CD4-positive, alpha-beta T cell (primary cell): ENCODE measurements around the gene TMEM51. TPM values are rescaled to one million over a fixed set of nuclear protein-coding genes. Genes with fewer than 3 reads are reported as not detected.

Source experiments
- ATAC-seq: fragments of 200-7000 bp; cut with Tn5 transposase; one replicate; pipeline ENCODE4 v1.10.0; 2022; ENCODE audit warnings: mild to moderate bottlenecking; ENCODE audit not compliant: poor library complexity
- CTCF ChIA-PET: fragments of 350-600 bp; sonication (Branson Sonifier 250); formaldehyde crosslinking; loops from one replicate; lab custom pipeline; 2021; ENCODE audit warnings: antibody characterized with exemption, inconsistent platforms; lab: Charles Lee
- POLR2A ChIA-PET: fragments of 350-600 bp; sonication (Branson Sonifier 250); formaldehyde crosslinking; loops from one replicate; lab custom pipeline; 2021; ENCODE audit warnings: antibody characterized with exemption, inconsistent platforms; lab: Charles Lee
- DNase-seq, 14 experiments: peaks; one replicate each; pipeline ENCODE4 v3.0.0-alpha.2; 2013 to 2020; ENCODE audit warnings: mixed read lengths in 2 of 14
- H3K27ac ChIP-seq, 2 donors: one replicate each; pipeline versions ENCODE4 v1.5.1 to v1.7.0; 2013; ENCODE audit warnings: low read length in 2 of 2, low read depth in 1 of 2, mild to moderate bottlenecking in 1 of 2
- H3K27me3 ChIP-seq, 2 experiments: 1 replicate in 1 of 2; 2 replicates in 1 of 2; pipeline versions ENCODE4 v1.6.1 to v1.7.0; 2013; ENCODE audit warnings: low read length in 2 of 2, control low read depth in 1 of 2, mild to moderate bottlenecking in 1 of 2, moderate library complexity in 1 of 2; ENCODE audit not compliant: insufficient read depth in 2 of 2, control insufficient read depth in 1 of 2
- H3K36me3 ChIP-seq: one replicate; pipeline ENCODE4 v1.6.1; 2013; ENCODE audit warnings: low read length, control low read depth; ENCODE audit not compliant: insufficient read depth
- H3K4me1 ChIP-seq: one replicate; pipeline ENCODE4 v1.6.1; 2013; ENCODE audit warnings: low read length, control low read depth; ENCODE audit not compliant: insufficient read depth
- H3K4me3 ChIP-seq: one replicate; pipeline ENCODE4 v1.5.1; 2013; ENCODE audit warnings: mild to moderate bottlenecking, low read length, moderate library complexity
- H3K9me3 ChIP-seq, 2 experiments: 1 replicate in 1 of 2; 2 replicates in 1 of 2; pipeline versions ENCODE4 v1.6.1 to v1.7.0; 2013; ENCODE audit warnings: low read length in 2 of 2, mild to moderate bottlenecking in 2 of 2, control low read depth in 1 of 2, moderate library complexity in 1 of 2; ENCODE audit not compliant: control insufficient read depth in 1 of 2, insufficient read depth in 1 of 2
- H3K27ac Mint-ChIP-seq: one replicate; pipeline ENCODE4 v1.8.0; 2020; ENCODE audit warnings: mixed read lengths
- H3K27me3 Mint-ChIP-seq: one replicate; pipeline ENCODE4 v1.8.0; 2021; ENCODE audit warnings: mixed read lengths
- H3K36me3 Mint-ChIP-seq: one replicate; pipeline ENCODE4 v1.8.0; 2021; ENCODE audit warnings: low read depth, mixed read lengths
- H3K4me1 Mint-ChIP-seq: one replicate; pipeline ENCODE4 v1.8.0; 2021; ENCODE audit warnings: low read depth, mixed read lengths
- H3K4me3 Mint-ChIP-seq: one replicate; pipeline ENCODE4 v1.8.0; 2020; ENCODE audit warnings: mild to moderate bottlenecking, mixed read lengths
- H3K9me3 Mint-ChIP-seq: one replicate; pipeline ENCODE4 v1.8.0; 2020; ENCODE audit warnings: mixed read lengths
- intact Hi-C, 2 experiments: fragments of 100-400 bp; cut with DNase I in 1 of 2; cut with micrococcal nuclease in 1 of 2; formaldehyde crosslinking; loops; one replicate each; pipeline versions ENCODE4 v1.15.1 to v1.9.0; 2023 to 2025; cut with DNase I, micrococcal nuclease
- total RNA-seq, 174 experiments: library from RNA in 2 of 174; stranded (reverse) in 2 of 174; gene quantifications; one replicate each; pipeline ENCODE4 v1.2.3 and lab custom pipeline; 2021 to 2026
- TF ChIP-seq, protein P1 (sequence below): fragments of 200-600 bp; IDR thresholded peaks from one replicate; pipeline ENCODE4 v1.8.0; 2022; ENCODE audit warnings: antibody characterized with exemption, mild to moderate bottlenecking

The TMEM51 gene
- total RNA-seq, 2 experiments from 2014 or later = not detected

DNA sequence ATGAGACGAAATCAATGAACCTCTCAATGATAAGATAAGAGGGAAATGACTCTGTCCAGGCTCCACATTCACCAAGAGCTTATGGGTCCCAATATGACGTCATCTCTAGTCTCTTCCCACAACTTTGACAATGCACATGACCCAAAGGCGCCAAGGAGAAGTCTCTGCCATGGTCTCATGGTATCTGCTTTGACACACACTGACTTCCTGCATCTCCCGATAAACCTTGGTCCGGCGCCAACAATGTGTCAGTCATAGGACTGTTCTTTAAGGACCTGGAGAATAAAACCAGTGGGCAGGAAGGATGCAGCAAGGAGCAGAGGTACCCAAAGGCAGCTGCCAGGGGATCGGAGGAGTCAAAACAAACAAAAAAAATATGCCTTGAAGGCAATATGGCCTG is 46.9 kb upstream of the TMEM51 start:
- H3K27me3 Mint-ChIP-seq = peaks cover 17% of the 10 kb centered on the region
- CTCF ChIA-PET = no interaction called here
- H3K9me3 Mint-ChIP-seq = no peaks in the 10 kb centered on the region

DNA sequence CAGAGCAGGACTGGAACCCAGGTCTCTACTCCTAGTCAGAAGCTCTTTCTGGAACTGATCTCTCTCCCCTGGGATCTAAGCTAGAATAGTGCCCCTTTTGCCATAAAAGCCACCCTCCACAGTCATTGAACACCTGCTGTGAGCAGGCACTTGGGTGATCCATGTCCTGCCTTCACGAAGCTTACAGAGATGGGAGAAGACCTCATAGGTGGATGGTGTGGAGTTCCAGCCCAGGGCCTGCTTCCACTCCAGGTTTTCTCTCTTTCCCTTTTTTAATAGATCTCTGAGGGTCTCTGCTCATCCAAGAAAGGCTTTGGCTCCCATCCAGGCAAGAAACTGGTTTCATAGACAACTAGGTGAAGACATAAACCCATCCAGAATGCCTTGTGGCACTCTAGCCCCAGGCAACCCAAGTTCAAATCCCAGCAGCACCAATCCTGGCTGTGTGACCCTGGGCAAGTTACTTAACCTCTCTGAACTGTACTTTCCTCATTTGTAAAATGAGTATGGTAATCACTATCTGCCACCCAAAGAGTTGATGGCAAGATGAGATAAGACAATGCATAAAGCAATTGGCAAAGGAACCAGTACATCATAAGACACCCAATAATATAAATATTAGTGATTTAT is 46.4 kb upstream of the TMEM51 start:
- ChIA-PET CTCF (interaction anchor here (1.5 kb wide), 1 partner anchor 21 kb away, joined by 4 read pairs; no protein-coding TSS in a partner anchor), POLR2A (no interaction called here)
- Histone ChIP-seq H3K27ac (no peak overlapping the region), H3K9me3 (peaks cover 0 to 6% of the 10 kb centered on the region in 2 experiments), H3K36me3 (no peaks in the 10 kb centered on the region), H3K4me3 (no peak overlapping the region), H3K4me1 (peaks cover 1% of the 10 kb centered on the region), H3K27me3 (no peaks in the 10 kb centered on the region)
- ATAC-seq = no peak
- Mint-ChIP-seq H3K27ac (no peak overlapping the region), H3K4me1 (no peaks in the 10 kb centered on the region), H3K9me3 (no peaks in the 10 kb centered on the region), H3K27me3 (peaks cover 13% of the 10 kb centered on the region), H3K4me3 (no peak overlapping the region), H3K36me3 (no peaks in the 10 kb centered on the region)
- TF ChIP-seq, protein P1, sequence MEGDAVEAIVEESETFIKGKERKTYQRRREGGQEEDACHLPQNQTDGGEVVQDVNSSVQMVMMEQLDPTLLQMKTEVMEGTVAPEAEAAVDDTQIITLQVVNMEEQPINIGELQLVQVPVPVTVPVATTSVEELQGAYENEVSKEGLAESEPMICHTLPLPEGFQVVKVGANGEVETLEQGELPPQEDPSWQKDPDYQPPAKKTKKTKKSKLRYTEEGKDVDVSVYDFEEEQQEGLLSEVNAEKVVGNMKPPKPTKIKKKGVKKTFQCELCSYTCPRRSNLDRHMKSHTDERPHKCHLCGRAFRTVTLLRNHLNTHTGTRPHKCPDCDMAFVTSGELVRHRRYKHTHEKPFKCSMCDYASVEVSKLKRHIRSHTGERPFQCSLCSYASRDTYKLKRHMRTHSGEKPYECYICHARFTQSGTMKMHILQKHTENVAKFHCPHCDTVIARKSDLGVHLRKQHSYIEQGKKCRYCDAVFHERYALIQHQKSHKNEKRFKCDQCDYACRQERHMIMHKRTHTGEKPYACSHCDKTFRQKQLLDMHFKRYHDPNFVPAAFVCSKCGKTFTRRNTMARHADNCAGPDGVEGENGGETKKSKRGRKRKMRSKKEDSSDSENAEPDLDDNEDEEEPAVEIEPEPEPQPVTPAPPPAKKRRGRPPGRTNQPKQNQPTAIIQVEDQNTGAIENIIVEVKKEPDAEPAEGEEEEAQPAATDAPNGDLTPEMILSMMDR = no peak
- no peak for DNase-seq
- intact Hi-C loops = no loop called here

More for the DNA sequence above, 46.9 kb upstream of the TMEM51 start:
- no peak overlapping the region for H3K27ac ChIP-seq
- Mint-ChIP-seq H3K36me3 (no peaks in the 10 kb centered on the region), H3K4me3 (no peak overlapping the region), H3K27ac (no peak overlapping the region), H3K4me1 (no peaks in the 10 kb centered on the region)
- peaks cover 0 to 6% of the 10 kb centered on the region in 2 experiments for H3K9me3 ChIP-seq
- H3K36me3 ChIP-seq = no peaks in the 10 kb centered on the region
- no peak overlapping the region for H3K4me3 ChIP-seq
- H3K4me1 ChIP-seq = no peaks in the 10 kb centered on the region
- intact Hi-C loops = no loop called here
- TF ChIP-seq, protein P1 = no peak
- H3K27me3 ChIP-seq = peaks cover 0 to 3% of the 10 kb centered on the region in 2 experiments
- no peak for DNase-seq
- no peak for ATAC-seq
- POLR2A ChIA-PET = no interaction called here

DNA sequence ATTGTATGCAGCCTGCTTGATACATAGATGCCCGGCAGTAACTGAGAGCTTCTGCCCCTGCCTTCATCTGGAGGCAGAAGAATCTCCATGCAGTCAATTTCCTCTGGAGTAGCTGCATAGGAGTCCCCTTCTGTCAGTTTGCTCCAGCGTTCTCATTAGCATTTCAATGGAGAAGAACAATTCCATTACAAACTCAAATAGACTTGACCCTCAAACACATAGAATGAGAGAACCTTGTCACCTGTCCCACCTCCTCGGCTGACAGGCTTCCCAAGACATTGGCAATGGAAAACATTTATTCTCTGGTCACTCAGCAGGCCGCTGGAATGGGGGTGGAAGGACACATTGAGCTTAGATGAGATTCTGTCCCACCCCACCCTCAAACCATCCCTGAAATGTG is 45.6 kb upstream of the TMEM51 start:
- Histone ChIP-seq H3K36me3 (no peaks in the 10 kb centered on the region), H3K4me3 (no peak overlapping the region), H3K27ac (no peak overlapping the region), H3K9me3 (peaks cover 0 to 6% of the 10 kb centered on the region in 2 experiments), H3K4me1 (peaks cover 5% of the 10 kb centered on the region), H3K27me3 (no peaks in the 10 kb centered on the region)
- POLR2A ChIA-PET = interaction anchor here (0.7 kb wide), 1 partner anchor 8 kb away, joined by 3 read pairs; no protein-coding TSS in a partner anchor
- DNase-seq (no peak), ATAC-seq (no peak)
- Mint-ChIP-seq H3K27me3 (peaks cover 13% of the 10 kb centered on the region), H3K9me3 (no peaks in the 10 kb centered on the region), H3K27ac (no peak overlapping the region), H3K4me3 (no peak overlapping the region), H3K4me1 (no peaks in the 10 kb centered on the region), H3K36me3 (no peaks in the 10 kb centered on the region)
- TF ChIP-seq, protein P1 = no peak
- intact Hi-C loops = no loop called here
- CTCF ChIA-PET = interaction anchor here (1.5 kb wide), 1 partner anchor 20 kb away, joined by 4 read pairs; no protein-coding TSS in a partner anchor
